GM12873 (cell line): ENCODE results near the gene SLC41A2.

Source experiments
- TF ChIP-seq, protein P1 (sequence below): IDR thresholded peaks from 2 replicates; pipeline ENCODE4 v1.5.1; 2012; ENCODE audit warnings: low read depth, mild to moderate bottlenecking, moderate library complexity, low read length, control low read depth; ENCODE audit not compliant: insufficient read depth; ENCODE audit errors: missing control alignments

The SLC41A2 gene

GRCh38 chr12:104944252-104944651 is 13.8 kb downstream of the SLC41A2 start:
- TF ChIP-seq, protein P1, sequence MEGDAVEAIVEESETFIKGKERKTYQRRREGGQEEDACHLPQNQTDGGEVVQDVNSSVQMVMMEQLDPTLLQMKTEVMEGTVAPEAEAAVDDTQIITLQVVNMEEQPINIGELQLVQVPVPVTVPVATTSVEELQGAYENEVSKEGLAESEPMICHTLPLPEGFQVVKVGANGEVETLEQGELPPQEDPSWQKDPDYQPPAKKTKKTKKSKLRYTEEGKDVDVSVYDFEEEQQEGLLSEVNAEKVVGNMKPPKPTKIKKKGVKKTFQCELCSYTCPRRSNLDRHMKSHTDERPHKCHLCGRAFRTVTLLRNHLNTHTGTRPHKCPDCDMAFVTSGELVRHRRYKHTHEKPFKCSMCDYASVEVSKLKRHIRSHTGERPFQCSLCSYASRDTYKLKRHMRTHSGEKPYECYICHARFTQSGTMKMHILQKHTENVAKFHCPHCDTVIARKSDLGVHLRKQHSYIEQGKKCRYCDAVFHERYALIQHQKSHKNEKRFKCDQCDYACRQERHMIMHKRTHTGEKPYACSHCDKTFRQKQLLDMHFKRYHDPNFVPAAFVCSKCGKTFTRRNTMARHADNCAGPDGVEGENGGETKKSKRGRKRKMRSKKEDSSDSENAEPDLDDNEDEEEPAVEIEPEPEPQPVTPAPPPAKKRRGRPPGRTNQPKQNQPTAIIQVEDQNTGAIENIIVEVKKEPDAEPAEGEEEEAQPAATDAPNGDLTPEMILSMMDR, result no peak

GRCh38 chr12:104942075-104942474 is 16.0 kb downstream of the SLC41A2 start:
- TF ChIP-seq, protein P1, result no peak

GRCh38 chr12:104941454-104941853 is 16.6 kb downstream of the SLC41A2 start:
- TF ChIP-seq, protein P1, result no peak

GRCh38 chr12:104939089-104939488 is 19.0 kb downstream of the SLC41A2 start:
- TF ChIP-seq, protein P1, result no peak

DNA sequence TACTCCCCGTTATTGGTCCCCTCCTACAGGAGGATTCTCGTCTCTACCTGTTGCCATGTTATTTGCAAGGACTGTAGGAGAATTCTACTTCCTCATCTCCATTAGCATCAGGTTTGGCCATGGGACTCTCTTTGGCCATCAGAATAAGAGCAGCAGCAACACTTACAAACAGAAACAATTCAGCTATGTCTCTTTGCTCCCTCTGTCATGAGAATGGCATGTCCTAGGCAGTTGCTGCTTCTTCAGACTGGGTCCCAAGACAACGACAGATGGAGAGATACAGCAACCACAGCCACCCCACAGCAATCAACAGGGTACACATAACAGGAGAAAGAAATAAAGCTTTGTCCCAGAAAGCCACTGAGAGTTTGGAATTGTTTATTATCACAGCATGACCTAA is 19.7 kb downstream of the SLC41A2 start:
- TF ChIP-seq, protein P1, result no peak

DNA sequence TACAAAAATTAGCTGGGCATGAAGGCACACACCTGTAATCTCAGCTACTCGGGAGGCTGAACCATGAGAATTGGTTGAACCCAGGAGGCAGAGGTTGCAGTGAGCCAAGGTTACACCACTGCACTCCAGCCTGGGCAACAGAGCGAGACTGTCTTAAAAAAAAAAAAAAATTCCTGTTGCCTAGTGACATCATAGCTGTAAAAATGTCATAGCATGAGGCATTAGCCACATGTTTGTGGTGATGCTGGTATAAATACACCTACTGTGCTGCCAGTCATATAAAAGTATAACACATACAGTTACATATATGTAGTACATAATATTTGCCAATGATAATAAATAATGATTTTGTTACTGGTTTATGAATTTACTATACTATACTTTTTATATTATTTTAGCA is 22.2 kb downstream of the SLC41A2 start:
- TF ChIP-seq, protein P1, result no peak

DNA sequence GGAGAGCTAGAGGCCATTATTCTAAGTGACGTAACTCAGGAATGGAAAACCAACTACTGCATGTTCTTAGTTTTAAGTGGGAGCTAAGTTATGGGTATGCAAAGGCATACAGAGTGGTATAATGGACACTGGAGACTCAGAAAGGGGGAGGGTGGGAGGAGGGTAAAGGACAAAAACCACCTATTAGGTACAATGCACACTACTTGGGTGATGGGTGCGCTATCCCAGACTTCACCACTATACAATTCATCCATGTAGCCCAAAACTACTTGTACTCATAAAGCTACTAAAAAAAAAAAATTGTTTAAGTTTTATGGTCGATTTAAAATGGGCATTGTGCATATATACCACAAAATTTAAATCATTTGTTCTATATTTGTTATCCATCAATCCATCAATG is 24.3 kb downstream of the SLC41A2 start:
- TF ChIP-seq, protein P1, result peak; percentile 2

DNA sequence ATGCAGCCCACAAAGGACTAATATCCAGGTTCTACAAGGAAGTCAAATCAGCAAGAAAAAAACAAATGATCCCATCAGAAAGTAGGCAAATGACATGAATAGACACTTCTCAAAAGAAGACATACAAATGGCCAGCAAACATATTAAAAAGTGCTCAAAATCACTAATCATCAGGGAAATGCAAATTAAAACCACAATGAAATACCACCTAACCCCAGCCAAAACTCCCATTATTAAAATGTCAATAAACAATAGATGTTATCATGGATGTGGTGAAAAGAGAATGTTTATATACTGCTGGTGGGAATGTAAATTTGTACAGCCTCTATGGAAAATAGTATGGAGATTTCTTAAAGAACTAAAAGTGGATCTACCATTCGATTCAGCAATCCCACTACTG is 25.0 kb downstream of the SLC41A2 start:
- TF ChIP-seq, protein P1, result no peak
